D341Med (cell line): ENCODE measurements around the gene TSTD2.

Experiments used
- DNase-seq: peaks from one replicate; pipeline ENCODE4 v3.0.0; 2012; ENCODE audit warnings: low spot score

The TSTD2 gene

GRCh38 chr9:97562542-97562941 lies 70.6 kb downstream of the TSTD2 start:
- no peak for DNase-seq

- no peak for DNase-seq
Measured at GRCh38 chr9:97561501-97561900, 71.7 kb downstream of the TSTD2 start.

DNA sequence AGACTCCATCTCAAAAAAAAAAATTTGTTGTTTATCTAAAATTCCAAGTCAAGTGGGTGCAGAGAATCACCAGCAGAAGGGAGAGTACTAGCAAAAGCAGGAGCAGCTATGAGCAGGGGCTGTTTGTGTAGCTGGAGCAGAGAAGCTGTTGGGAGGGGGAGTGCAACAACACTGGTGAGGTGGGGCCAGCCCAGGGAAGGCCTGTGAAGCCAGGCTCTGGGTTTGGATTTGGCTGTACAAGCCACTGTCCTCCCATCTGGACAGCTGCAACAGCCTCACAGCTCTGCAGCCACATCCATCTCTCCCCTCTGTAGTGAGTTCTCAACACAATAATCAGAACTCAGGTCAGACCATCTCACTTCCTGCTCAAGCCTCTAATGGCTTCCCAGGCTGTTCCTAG lies 72.3 kb downstream of the TSTD2 start:
- no peak for DNase-seq

DNA sequence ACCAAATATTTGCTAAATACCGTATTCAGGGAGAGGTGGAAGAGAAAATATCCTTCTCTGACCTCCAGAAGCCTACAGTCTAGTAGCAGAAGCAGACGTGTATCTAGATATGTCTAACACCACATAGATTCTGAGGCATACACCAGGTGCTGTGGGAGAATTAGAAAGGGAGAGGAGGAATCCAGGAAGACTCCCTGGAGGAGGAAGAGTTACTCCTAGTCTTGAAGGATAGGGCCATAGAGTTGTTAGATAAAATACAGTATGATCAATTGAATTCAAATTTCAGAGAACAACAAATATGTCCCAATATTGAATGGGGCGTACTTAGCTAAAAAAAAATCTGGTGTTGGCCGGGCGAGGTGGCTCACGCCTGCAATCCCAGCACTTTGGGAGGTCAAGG lies 73.0 kb downstream of the TSTD2 start:
- DNase-seq, result no peak

- no peak for DNase-seq
Measured at GRCh38 chr9:97559111-97559514, 74.1 kb downstream of the TSTD2 start.

- no peak for DNase-seq
Measured at GRCh38 chr9:97558701-97559101, 74.5 kb downstream of the TSTD2 start.

GRCh38 chr9:97557606-97558095 lies 75.5 kb downstream of the TSTD2 start:
- peak; percentile 41 for DNase-seq

GRCh38 chr9:97556721-97557605 lies 76.2 kb downstream of the TSTD2 start:
- no peak for DNase-seq

- DNase-seq, result no peak
Measured at GRCh38 chr9:97556036-97556720, 77.0 kb downstream of the TSTD2 start.

DNA sequence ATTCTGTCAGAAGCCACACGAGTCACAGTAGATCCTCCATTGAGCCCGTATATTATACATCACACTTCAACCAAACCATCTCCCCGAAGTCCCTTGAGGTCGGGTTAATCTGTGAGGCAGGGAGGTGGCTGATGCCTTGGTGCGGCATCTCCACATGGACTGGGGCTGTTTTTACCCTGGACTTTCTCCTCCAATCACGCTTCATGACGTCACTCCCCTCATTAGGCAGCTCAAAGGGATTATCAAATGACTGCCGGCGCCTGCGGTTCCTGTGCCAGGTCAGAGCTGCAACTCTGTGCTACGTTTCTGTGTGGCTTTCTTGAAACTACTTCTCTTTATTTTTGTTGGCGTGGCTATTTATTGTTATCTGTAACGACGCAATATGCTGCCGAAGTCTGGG lies 78.0 kb downstream of the TSTD2 start:
- peak; percentile 68 for DNase-seq

DNA sequence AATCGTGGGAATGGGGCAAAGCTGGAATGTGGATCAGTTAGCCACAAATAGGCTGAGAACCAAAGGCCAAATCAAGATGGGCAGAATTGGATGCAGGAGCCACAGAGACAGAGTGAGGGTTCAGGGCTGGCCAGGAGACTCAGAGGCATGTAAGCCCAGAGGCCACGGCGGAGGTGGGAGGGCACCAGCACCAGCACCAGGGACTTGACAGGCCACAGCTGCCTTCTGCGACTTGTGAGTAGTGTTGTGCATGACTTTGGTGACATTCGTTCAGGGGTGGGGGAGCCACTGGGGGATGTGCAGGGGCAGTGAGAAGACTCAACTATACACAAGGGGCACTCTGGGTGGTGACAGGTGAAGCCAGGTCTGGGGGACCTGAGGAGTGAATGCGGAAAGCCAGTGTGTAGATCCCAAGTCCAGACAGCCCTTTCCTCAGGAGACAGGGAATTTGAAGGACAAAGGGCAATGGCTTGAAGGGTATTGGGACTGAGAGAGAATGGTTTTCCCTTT lies 78.5 kb downstream of the TSTD2 start:
- DNase-seq, result no peak

DNA sequence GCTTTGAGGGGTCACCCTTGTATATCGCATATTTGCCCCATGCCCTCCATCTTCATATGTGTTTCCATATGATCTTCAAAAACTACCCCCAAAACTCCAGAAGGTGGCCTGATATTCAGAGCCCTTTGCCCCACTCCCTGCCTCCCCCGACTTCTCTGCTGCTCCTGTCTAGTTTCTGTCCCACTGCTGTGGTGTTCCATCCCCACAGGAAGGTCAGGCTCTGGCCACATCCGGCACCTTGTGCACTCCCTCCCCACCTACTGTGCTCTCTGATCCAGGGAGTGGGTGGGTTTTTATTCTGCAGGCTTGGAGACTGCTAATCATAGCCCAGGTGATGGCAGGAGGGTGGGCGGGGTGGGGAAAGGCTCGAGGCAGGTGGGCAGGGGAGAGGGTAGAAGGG lies 79.3 kb downstream of the TSTD2 start:
- DNase-seq, result no peak

DNA sequence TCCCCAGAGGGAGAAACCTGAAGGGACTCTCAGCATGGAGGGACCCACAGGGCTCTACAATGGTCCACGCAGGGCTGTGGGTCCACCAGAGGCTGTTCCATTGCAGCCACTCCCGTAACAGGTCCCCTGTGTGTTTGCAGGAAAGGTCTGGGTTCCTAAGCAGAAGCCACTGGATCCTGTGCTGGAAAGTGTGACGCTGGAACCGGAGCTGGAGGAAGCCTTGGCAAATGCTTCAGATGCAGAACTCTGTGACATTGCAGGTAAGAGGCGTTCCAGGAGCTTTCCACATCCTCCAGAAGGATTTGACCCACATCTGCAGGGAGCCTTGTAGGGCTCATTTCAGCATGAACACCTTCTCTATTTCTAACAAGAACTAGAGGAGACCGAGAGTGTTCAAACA lies 80.0 kb downstream of the TSTD2 start:
- no peak for DNase-seq

GRCh38 chr9:97551308-97551707 lies 81.9 kb downstream of the TSTD2 start:
- DNase-seq, result no peak

- no peak for DNase-seq
Measured at GRCh38 chr9:97550386-97550785, 82.8 kb downstream of the TSTD2 start.
